ENCODE results near the gene RAB9B. TPM values are rescaled to one million over a fixed set of nuclear protein-coding genes. Genes with fewer than 3 reads are reported as not detected.

RAB9B gene
- total RNA-seq, result 1 to 10 TPM in 1 of 3 donors, under 1 TPM in 2; 0.69 to 8.0 (median 0.82) TPM
- long read RNA-seq, donor 1, transcript RAB9B-201 (3 exons, 3,748 nt), result major isoform, 18 of 19 reads
- long read RNA-seq, donor 1, partial matches to known transcripts, result 1 of 19 reads
- long read RNA-seq, donor 1, other reads (novel, unspliced or antisense), result 0 of 19 reads
- long read RNA-seq, donor 2, partial matches to known transcripts, result 0 of 3 reads
- long read RNA-seq, donor 2, other reads (novel, unspliced or antisense), result 2 of 3 reads

- DNase-seq (peak; percentile 10 to 72 (median 69)), ATAC-seq (peak; percentile 91)
- H3K4me1 ChIP-seq (ENCODE audit: low read depth), result no peaks in the 10 kb centered on the region
- H3K9me3 ChIP-seq, result no peaks in the 10 kb centered on the region
- H3K4me3 ChIP-seq, result no peak within 1 kb of the TSS
- intact Hi-C loops (cut with DNase I, micrococcal nuclease), result no loop called here
- no peaks in the 10 kb centered on the region for H3K36me3 ChIP-seq (ENCODE audit: low read depth)
- TF ChIP-seq CTCF (IDR thresholded peaks at IDR 0.05), result no peak
Measured at GRCh38 chrX:103831803-103832544, at the start of gene RAB9B. Gene RAB9B (minus strand): TSS chrX:103832257. CDS start chrX:103825784, 6,473 bp downstream.

- Histone ChIP-seq H3K9me3 (no peaks in the 10 kb centered on the region), H3K4me3 (no peak overlapping the region), H3K4me1 (ENCODE audit: low read depth) (no peaks in the 10 kb centered on the region), H3K36me3 (ENCODE audit: low read depth) (no peaks in the 10 kb centered on the region)
- DNase-seq (no peak), ATAC-seq (peak; percentile 35)
- intact Hi-C loops (cut with DNase I, micrococcal nuclease), result no loop called here
- no peak for TF ChIP-seq CTCF (IDR thresholded peaks at IDR 0.05)
Measured at GRCh38 chrX:103879339-103879738, 47.3 kb upstream of the RAB9B start.

GRCh38 chrX:103878466-103879122 is 46.5 kb upstream of the RAB9B start:
- peak; percentile 67 for ATAC-seq
- no peaks in the 10 kb centered on the region for H3K36me3 ChIP-seq (ENCODE audit: low read depth)
- intact Hi-C loops (cut with DNase I, micrococcal nuclease), result no loop called here

GRCh38 chrX:103877571-103877970 is 45.5 kb upstream of the RAB9B start:
- Histone ChIP-seq H3K4me3 (no peak overlapping the region), H3K4me1 (ENCODE audit: low read depth) (no peaks in the 10 kb centered on the region), H3K36me3 (ENCODE audit: low read depth) (no peaks in the 10 kb centered on the region), H3K9me3 (no peaks in the 10 kb centered on the region)
- no peak for TF ChIP-seq CTCF (IDR thresholded peaks at IDR 0.05)
- no peak for DNase-seq
- ATAC-seq, result no peak
- intact Hi-C loops (cut with DNase I, micrococcal nuclease), result no loop called here

More at GRCh38 chrX:103878466-103879122, 46.5 kb upstream of the RAB9B start:
- TF ChIP-seq CTCF (IDR thresholded peaks at IDR 0.05), result no peak
- DNase-seq, result peak in 2 of 3 donors; percentile 9 to 26
- H3K9me3 ChIP-seq, result no peaks in the 10 kb centered on the region
- H3K4me1 ChIP-seq (ENCODE audit: low read depth), result no peaks in the 10 kb centered on the region
- H3K4me3 ChIP-seq, result no peak overlapping the region

- H3K36me3 ChIP-seq (ENCODE audit: low read depth), result no peaks in the 10 kb centered on the region
- TF ChIP-seq CTCF (IDR thresholded peaks at IDR 0.05), result no peak
- intact Hi-C loops (cut with DNase I, micrococcal nuclease), result no loop called here
- no peaks in the 10 kb centered on the region for H3K9me3 ChIP-seq
- no peak overlapping the region for H3K4me3 ChIP-seq
- ATAC-seq (peak; percentile 62), DNase-seq (no peak)
- no peaks in the 10 kb centered on the region for H3K4me1 ChIP-seq (ENCODE audit: low read depth)
Measured at GRCh38 chrX:103864886-103865534, 33.0 kb upstream of the RAB9B start.

Measured in mucosa of descending colon (tissue), 3 donors.